Stomach (tissue), 4 donors: ENCODE results near the gene SHISAL2A.

Experiments used
- CTCF ChIP-seq, 7 experiments: fragments of 450-650 bp in 4 of 7; fragments of 200-600 bp in 3 of 7; sonication (generic) in 3 of 7; IDR thresholded peaks; one replicate each; pipeline ENCODE4 v1.5.1; 2016 to 2019; ENCODE audit warnings: antibody characterized with exemption in 7 of 7, control low read depth in 2 of 7, mild to moderate bottlenecking in 1 of 7
- EP300 ChIP-seq: sonication (generic); formaldehyde crosslinking; IDR thresholded peaks from one replicate; pipeline ENCODE4 v1.6.1; 2017; ENCODE audit warnings: antibody characterized with exemption
- POLR2A ChIP-seq, 4 donors: fragments of 450-650 bp; IDR thresholded peaks; one replicate each; pipeline ENCODE4 v1.6.1; 2016; ENCODE audit warnings: antibody characterized with exemption in 4 of 4, control low read depth in 2 of 4, mild to moderate bottlenecking in 1 of 4, moderate library complexity in 1 of 4

- TF ChIP-seq CTCF (IDR thresholded peaks at IDR 0.05), result no peak
- TF ChIP-seq POLR2A (IDR thresholded peaks at IDR 0.05), result no peak
- TF ChIP-seq EP300, result no peak
These were observed 70.2 kb downstream of the SHISAL2A start for GRCh38 chr1:52702886-52703787.
